Measurements from ENCODE around the gene ELL. TPM values are rescaled to one million over a fixed set of nuclear protein-coding genes. Genes with fewer than 3 reads are reported as not detected.

The ELL gene
- total and polyA plus RNA-seq, 2 experiments from 2014 or later, result 16.4 to 24.2 TPM

GRCh38 chr19:18473706-18474087 lies 48.2 kb downstream of the ELL start:
- no peak overlapping the region for H2AFZ ChIP-seq
- H3K79me2 ChIP-seq (ENCODE audit: insufficient read depth), result peaks cover 100% of the 10 kb centered on the region
- H3K27ac ChIP-seq, result no peak overlapping the region
- in situ Hi-C loops (cut with MboI), result loop anchor here (25.0 kb wide), 2 partner anchors 114 to 364 kb away; partner anchors contain the start of genes REX1BD and UPF1
- no peaks in the 10 kb centered on the region for H3K27me3 ChIP-seq (replicated peaks; ENCODE audit: insufficient read depth)
- H3K9me2 ChIP-seq (ENCODE audit: insufficient read depth), result no peaks in the 10 kb centered on the region
- H3K4me1 ChIP-seq (ENCODE audit: insufficient read depth), result peaks cover 12% of the 10 kb centered on the region
- H3K4me2 ChIP-seq (ENCODE audit: unreplicated experiment), result no peak overlapping the region
- peaks cover 5% of the 10 kb centered on the region for H3F3A ChIP-seq (ENCODE audit: insufficient read depth)
- no peak for TF ChIP-seq EZH2 (IDR thresholded peaks at IDR 0.05; ENCODE audit: insufficient read depth, poor library complexity, severe bottlenecking)
- TF ChIP-seq EZH2phosphoT487 (IDR thresholded peaks at IDR 0.05; ENCODE audit: insufficient read depth, low read depth), result no peak
- H3K36me3 ChIP-seq (ENCODE audit: low read depth), result no peaks in the 10 kb centered on the region
- 98 to 100% methylated on average over 7 to 8 of the region's 8 CpGs for WGBS, 2 experiments (ENCODE audit: low coverage in 1 of 2, low lambda C conversion rate in 2 of 2, missing lambda C conversion rate in 2 of 2)
- no peaks in the 10 kb centered on the region for H4K20me1 ChIP-seq (ENCODE audit: insufficient read depth)
- no peak overlapping the region for H3K9ac ChIP-seq
- H3K9me3 ChIP-seq (ENCODE audit: low read depth), result no peaks in the 10 kb centered on the region
- DNase-seq, result no peak
- H3K4me3 ChIP-seq, result no peak overlapping the region

DNA sequence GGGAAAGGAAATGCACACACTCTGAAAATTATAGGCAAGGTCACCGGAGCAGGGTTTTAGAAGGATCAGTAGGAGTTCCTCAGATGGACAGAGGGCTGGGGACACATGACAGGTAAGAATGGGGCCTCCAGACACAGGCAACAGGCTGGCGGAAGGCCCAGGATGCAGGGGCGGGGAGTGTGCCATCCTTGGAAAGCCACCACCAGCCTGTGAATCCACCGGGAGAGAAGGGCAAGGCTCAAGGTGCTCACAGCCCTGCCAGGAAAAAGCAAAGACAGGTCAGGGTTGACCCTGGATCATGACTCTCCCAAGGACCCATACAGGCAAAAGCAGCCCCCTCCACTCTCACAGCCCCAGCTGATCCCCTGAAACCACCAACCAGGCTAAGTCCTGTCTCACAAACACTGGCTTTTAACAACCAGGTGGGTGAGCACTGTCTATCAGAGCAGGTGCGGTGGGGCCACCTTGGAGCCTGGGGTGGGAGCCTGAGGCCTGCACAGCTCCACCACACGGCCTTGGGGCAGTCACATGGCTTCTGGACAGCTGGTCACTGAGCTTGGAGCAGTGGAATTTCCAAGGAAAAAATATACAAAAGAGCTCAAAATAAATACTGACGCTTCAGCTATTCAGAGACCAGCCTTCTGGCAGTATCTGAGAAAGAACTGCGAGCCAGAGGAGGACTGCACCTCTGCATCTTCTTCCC lies 48.7 kb downstream of the ELL start:
- H4K20me1 ChIP-seq (ENCODE audit: insufficient read depth), result no peaks in the 10 kb centered on the region
- WGBS, 2 experiments (ENCODE audit: low coverage in 1 of 2, low lambda C conversion rate in 2 of 2, missing lambda C conversion rate in 2 of 2), result 86 to 90% methylated on average over 8 of the region's 8 CpGs
- no peak for DNase-seq

DNA sequence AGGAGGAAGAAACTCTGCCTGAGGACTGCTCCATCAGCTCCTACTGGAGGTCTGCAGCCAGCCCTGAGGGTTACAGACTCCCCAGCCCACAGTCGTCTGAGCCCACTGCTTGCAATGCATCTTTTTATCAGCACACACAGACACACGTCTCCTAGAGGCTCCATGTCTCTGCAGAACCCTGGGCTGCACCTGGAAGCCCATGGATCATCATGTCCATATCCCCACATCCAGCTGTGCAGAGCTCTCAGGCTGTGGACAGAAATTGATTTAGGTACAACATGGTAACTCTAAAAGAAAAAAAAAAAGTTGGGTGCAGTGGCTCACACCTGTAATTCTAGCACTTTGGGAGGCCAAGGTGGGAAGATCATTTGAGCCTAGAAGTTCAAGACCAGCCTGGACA lies 51.1 kb downstream of the ELL start:
- Histone ChIP-seq H3K4me3 (no peak overlapping the region), H3K27ac (no peak overlapping the region), H3K9me2 (ENCODE audit: insufficient read depth) (no peaks in the 10 kb centered on the region), H3K9me3 (ENCODE audit: low read depth) (no peaks in the 10 kb centered on the region), H4K20me1 (ENCODE audit: insufficient read depth) (no peaks in the 10 kb centered on the region), H3K9ac (no peak overlapping the region), H3K36me3 (ENCODE audit: low read depth) (no peaks in the 10 kb centered on the region), H2AFZ (no peak overlapping the region), H3K27me3 (replicated peaks; ENCODE audit: insufficient read depth) (no peaks in the 10 kb centered on the region), H3K4me2 (ENCODE audit: unreplicated experiment) (no peak overlapping the region), H3K79me2 (ENCODE audit: insufficient read depth) (peaks cover 98% of the 10 kb centered on the region), H3F3A (ENCODE audit: insufficient read depth) (peaks cover 5% of the 10 kb centered on the region; the same call in 1 of the 2 replicates), H3K4me1 (ENCODE audit: insufficient read depth) (peaks cover 3% of the 10 kb centered on the region; the same call in 1 of the 2 replicates)
- no peak for DNase-seq
- in situ Hi-C loops (cut with MboI), result loop anchor here (25.0 kb wide), 2 partner anchors 117 to 367 kb away; partner anchors contain the start of genes REX1BD and UPF1
- TF ChIP-seq EZH2phosphoT487 (IDR thresholded peaks at IDR 0.05; ENCODE audit: insufficient read depth, low read depth) (no peak), EZH2 (IDR thresholded peaks at IDR 0.05; ENCODE audit: insufficient read depth, poor library complexity, severe bottlenecking) (no peak)
- WGBS, 2 experiments (ENCODE audit: low coverage in 1 of 2, low lambda C conversion rate in 2 of 2, missing lambda C conversion rate in 2 of 2), result 64 to 84% methylated on average over 2 of the region's 2 CpGs

More for the DNA sequence above, 48.7 kb downstream of the ELL start:
- H3K79me2 ChIP-seq (ENCODE audit: insufficient read depth), result peaks cover 100% of the 10 kb centered on the region
- no peaks in the 10 kb centered on the region for H3K27me3 ChIP-seq (replicated peaks; ENCODE audit: insufficient read depth)
- no peak for TF ChIP-seq EZH2phosphoT487 (IDR thresholded peaks at IDR 0.05; ENCODE audit: insufficient read depth, low read depth)
- peaks cover 5% of the 10 kb centered on the region for H3F3A ChIP-seq (ENCODE audit: insufficient read depth)
- H3K27ac ChIP-seq, result no peak overlapping the region
- no peak overlapping the region for H3K9ac ChIP-seq
- H3K36me3 ChIP-seq (ENCODE audit: low read depth), result no peaks in the 10 kb centered on the region
- no peak overlapping the region for H3K4me2 ChIP-seq (ENCODE audit: unreplicated experiment)
- no peak overlapping the region for H3K4me3 ChIP-seq
- no peak overlapping the region for H2AFZ ChIP-seq
- no peaks in the 10 kb centered on the region for H3K9me3 ChIP-seq (ENCODE audit: low read depth)
- in situ Hi-C loops (cut with MboI), result loop anchor here (25.0 kb wide), 2 partner anchors 114 to 364 kb away; partner anchors contain the start of genes REX1BD and UPF1
- no peaks in the 10 kb centered on the region for H3K9me2 ChIP-seq (ENCODE audit: insufficient read depth)
- peaks cover 7% of the 10 kb centered on the region for H3K4me1 ChIP-seq (ENCODE audit: insufficient read depth)

GRCh38 chr19:18469069-18469846 lies 52.6 kb downstream of the ELL start:
- H3K4me1 ChIP-seq (ENCODE audit: insufficient read depth), result peaks cover 14% of the 10 kb centered on the region
- no peak overlapping the region for H2AFZ ChIP-seq
- peaks cover 7% of the 10 kb centered on the region; the same call in 1 of the 2 replicates for H3F3A ChIP-seq (ENCODE audit: insufficient read depth)
- H3K36me3 ChIP-seq (ENCODE audit: low read depth), result no peaks in the 10 kb centered on the region
- no peaks in the 10 kb centered on the region for H3K9me2 ChIP-seq (ENCODE audit: insufficient read depth)
- 68 to 69% methylated on average over 27 to 28 of the region's 28 CpGs for WGBS, 2 experiments (ENCODE audit: low coverage in 1 of 2, low lambda C conversion rate in 2 of 2, missing lambda C conversion rate in 2 of 2)
- 0 out of 2 replicates have a peak, but pooled peaks cover 6% of the 10 kb centered on the region for H4K20me1 ChIP-seq (ENCODE audit: insufficient read depth)
- DNase-seq, result peak; percentile 76
- H3K27me3 ChIP-seq (replicated peaks; ENCODE audit: insufficient read depth), result no peaks in the 10 kb centered on the region
- H3K27ac ChIP-seq, result no peak overlapping the region
- no peak overlapping the region for H3K4me2 ChIP-seq (ENCODE audit: unreplicated experiment)
- in situ Hi-C loops (cut with MboI), result loop anchor here (25.0 kb wide), 2 partner anchors 118 to 368 kb away; partner anchors contain the start of genes REX1BD and UPF1
- no peak overlapping the region for H3K4me3 ChIP-seq
- H3K9me3 ChIP-seq (ENCODE audit: low read depth), result no peaks in the 10 kb centered on the region
- H3K9ac ChIP-seq, result no peak overlapping the region
- peaks cover 91% of the 10 kb centered on the region for H3K79me2 ChIP-seq (ENCODE audit: insufficient read depth)
- TF ChIP-seq EZH2phosphoT487 (IDR thresholded peaks at IDR 0.05; ENCODE audit: insufficient read depth, low read depth) (no peak), EZH2 (IDR thresholded peaks at IDR 0.05; ENCODE audit: insufficient read depth, poor library complexity, severe bottlenecking) (no peak)

Measured in GM23248 (cell line).